GM21526 (cell line): ENCODE results near the gene TRAF3IP1.
"Not testable (repeated sequence)": the region's sequence is repeated elsewhere in the genome, so short reads cannot be mapped to it uniquely, and the experiment has no call there.

Experiments
- ATAC-seq: cut with Tn5 transposase; IDR thresholded peaks from one replicate; pipeline ENCODE4 v1.9.1; 2021; ENCODE audit warnings: moderate library complexity; ENCODE audit not compliant: unreplicated experiment, low FRiP score

The TRAF3IP1 gene

GRCh38 chr2:238440331-238440730 is 120.0 kb downstream of the TRAF3IP1 start:
- ATAC-seq: no peak

- no peak for ATAC-seq
Measured at GRCh38 chr2:238440767-238441166, 120.4 kb downstream of the TRAF3IP1 start.

- no peak for ATAC-seq
Measured at GRCh38 chr2:238441262-238442114, 121.2 kb downstream of the TRAF3IP1 start.

GRCh38 chr2:238442257-238442656 is 121.9 kb downstream of the TRAF3IP1 start:
- not testable (repeated sequence) for ATAC-seq

GRCh38 chr2:238444242-238444641 is 123.9 kb downstream of the TRAF3IP1 start:
- ATAC-seq: no peak

- ATAC-seq: no peak
Measured at GRCh38 chr2:238445409-238446190, 125.3 kb downstream of the TRAF3IP1 start.

- no peak for ATAC-seq
Measured at GRCh38 chr2:238446371-238446770, 126.1 kb downstream of the TRAF3IP1 start.

- no peak for ATAC-seq
Measured at GRCh38 chr2:238448031-238448955, 128.0 kb downstream of the TRAF3IP1 start.

- no peak for ATAC-seq
Measured at GRCh38 chr2:238449241-238449640, 128.9 kb downstream of the TRAF3IP1 start.

- no peak for ATAC-seq
Measured at GRCh38 chr2:238449909-238450417, 129.6 kb downstream of the TRAF3IP1 start.

- ATAC-seq: no peak
Measured at GRCh38 chr2:238450440-238450861, 130.1 kb downstream of the TRAF3IP1 start.
